K562 (cell line): Measurements from ENCODE around the gene TMSB10.

Experiments used
- CBX3 ChIP-seq, 2 experiments: IDR thresholded peaks; 1 replicate in 1 of 2; 2 replicates in 1 of 2; pipeline ENCODE4 v1.6.1; 2012; ENCODE audit warnings: inconsistent platforms in 2 of 2, low read length in 2 of 2, borderline replicate concordance in 1 of 2, control low read depth in 1 of 2
- EZH2 ChIP-seq: IDR thresholded peaks from 2 replicates; pipeline ENCODE4 v1.6.1; 2012; ENCODE audit warnings: low read depth, mild to moderate bottlenecking, inconsistent platforms, low read length, borderline replicate concordance
- RBM22 ChIP-seq: fragments of 200-400 bp; formaldehyde crosslinking; IDR thresholded peaks from 2 replicates; pipeline ENCODE4 v1.6.1; 2018; ENCODE audit warnings: low read length, low read depth; ENCODE audit not compliant: poor library complexity, severe bottlenecking
- RFX7 ChIP-seq: fragments of 250-450 bp; sonication (Bioruptor Pico); IDR thresholded peaks from 2 replicates; pipeline ENCODE4 v1.5.1; 2021; ENCODE audit warnings: mild to moderate bottlenecking
- TARDBP ChIP-seq: fragments of 450-650 bp; IDR thresholded peaks from 2 replicates; pipeline ENCODE4 v1.6.1; 2016
- TEAD4 ChIP-seq, 2 experiments: sonication (generic) in 1 of 2; formaldehyde crosslinking in 1 of 2; IDR thresholded peaks; 2 replicates each; pipeline versions ENCODE4 v1.6.1 to v1.8.0; 2012 to 2022; ENCODE audit warnings: borderline replicate concordance in 1 of 2, inconsistent platforms in 1 of 2, low read length in 1 of 2, mild to moderate bottlenecking in 1 of 2, missing genetic modification reagents in 1 of 2
- ZNF217 ChIP-seq: sonication (generic); formaldehyde crosslinking; IDR thresholded peaks from 2 replicates; pipeline ENCODE4 v1.8.0; 2022; ENCODE audit warnings: mild to moderate bottlenecking, missing genetic modification reagents
- TF ChIP-seq, protein P1 (sequence below), 3 experiments: IDR thresholded peaks in 2 of 3; conservative IDR thresholded peaks in 1 of 3; 2 replicates each; pipeline ENCODE4 v1.5.1; 2011 to 2012; ENCODE audit warnings: low read length in 3 of 3, mild to moderate bottlenecking in 3 of 3, control low read depth in 2 of 3, improper control_type of control experiment in 1 of 3, inconsistent platforms in 1 of 3, low read depth in 1 of 3, mixed read lengths in 1 of 3, moderate library complexity in 1 of 3; ENCODE audit not compliant: insufficient read depth in 2 of 3
- TF ChIP-seq, protein P2 (sequence below): fragments of 250-450 bp; sonication (Bioruptor Pico); IDR thresholded peaks from 2 replicates; pipeline ENCODE4 v1.5.0; 2021; ENCODE audit warnings: mild to moderate bottlenecking, borderline replicate concordance
- TF ChIP-seq, protein P3 (sequence below): sonication (generic); formaldehyde crosslinking; IDR thresholded peaks from 2 replicates; pipeline ENCODE4 v1.9.0; 2022; ENCODE audit warnings: mild to moderate bottlenecking, missing genetic modification reagents
- TF ChIP-seq, protein P4 (sequence below): fragments of 250-450 bp; sonication (Bioruptor Pico); IDR thresholded peaks from 2 replicates; pipeline ENCODE4 v1.8.0; 2021; ENCODE audit warnings: borderline replicate concordance, mild to moderate bottlenecking, moderate library complexity; ENCODE audit not compliant: poor library complexity, severe bottlenecking
- TF ChIP-seq, protein P5 (sequence below), 2 experiments: fragments of 150-350 bp in 1 of 2; IDR thresholded peaks; 2 replicates each; pipeline ENCODE4 v1.6.1; 2012 to 2016; ENCODE audit warnings: low read depth in 2 of 2, low read length in 2 of 2, mild to moderate bottlenecking in 1 of 2, moderate library complexity in 1 of 2

DNA sequence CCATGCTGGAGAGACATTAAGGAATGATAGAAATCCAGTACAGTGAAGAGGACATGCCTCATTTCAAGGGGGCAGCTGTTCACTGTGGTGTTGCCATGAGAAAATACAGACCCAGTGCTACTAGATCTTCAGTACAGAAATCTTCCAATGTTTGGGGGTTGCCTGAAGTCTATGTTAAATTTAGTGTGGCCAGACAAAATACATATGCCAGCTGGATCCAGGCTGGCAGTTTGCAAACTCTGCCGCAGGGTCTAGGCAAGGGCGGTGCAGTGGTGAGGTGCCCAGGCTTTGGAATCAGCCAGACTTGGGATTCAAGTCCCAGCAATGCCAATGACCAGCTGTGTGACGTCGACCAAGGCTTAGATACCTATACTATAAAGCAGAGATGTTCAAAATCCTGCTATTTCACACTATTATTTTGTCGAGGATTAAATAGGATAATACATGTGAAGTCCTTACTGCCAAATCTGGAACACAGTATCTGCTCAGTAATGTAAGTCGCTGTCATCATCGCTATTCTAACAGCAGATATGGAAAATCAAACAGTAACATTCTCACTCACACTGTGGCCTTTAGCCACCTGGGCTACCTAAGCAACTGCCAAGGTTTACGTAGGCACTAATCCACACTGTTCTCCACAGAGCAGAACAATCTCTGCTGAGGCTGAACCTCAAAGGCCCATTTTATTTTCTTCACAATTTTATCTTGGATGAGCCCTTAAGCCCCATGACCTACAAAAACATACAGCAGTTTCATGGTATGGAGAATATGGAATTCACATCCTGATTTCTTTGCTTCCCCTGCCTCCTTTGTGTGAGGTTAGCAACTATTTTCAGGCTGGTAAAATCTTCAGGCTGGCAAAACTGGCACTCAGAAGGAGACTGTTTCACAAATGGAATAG lies 5.9 kb upstream of the TMSB10 start:
- TF ChIP-seq CBX3 (IDR thresholded peaks at IDR 0.05; ENCODE audit: borderline replicate concordance in 1 of 2, low read length in 2 of 2) (no peak), EZH2 (no peak), TEAD4 (IDR thresholded peaks at IDR 0.05; ENCODE audit: low read length) (no peak), TEAD4 (CRISPR knock-in tag; IDR thresholded peaks at IDR 0.05; ENCODE audit: borderline replicate concordance) (no peak), RFX7 (no peak), ZNF217 (CRISPR knock-in tag) (no peak), RBM22 (no peak), TARDBP (no peak)
- TF ChIP-seq, protein P1, sequence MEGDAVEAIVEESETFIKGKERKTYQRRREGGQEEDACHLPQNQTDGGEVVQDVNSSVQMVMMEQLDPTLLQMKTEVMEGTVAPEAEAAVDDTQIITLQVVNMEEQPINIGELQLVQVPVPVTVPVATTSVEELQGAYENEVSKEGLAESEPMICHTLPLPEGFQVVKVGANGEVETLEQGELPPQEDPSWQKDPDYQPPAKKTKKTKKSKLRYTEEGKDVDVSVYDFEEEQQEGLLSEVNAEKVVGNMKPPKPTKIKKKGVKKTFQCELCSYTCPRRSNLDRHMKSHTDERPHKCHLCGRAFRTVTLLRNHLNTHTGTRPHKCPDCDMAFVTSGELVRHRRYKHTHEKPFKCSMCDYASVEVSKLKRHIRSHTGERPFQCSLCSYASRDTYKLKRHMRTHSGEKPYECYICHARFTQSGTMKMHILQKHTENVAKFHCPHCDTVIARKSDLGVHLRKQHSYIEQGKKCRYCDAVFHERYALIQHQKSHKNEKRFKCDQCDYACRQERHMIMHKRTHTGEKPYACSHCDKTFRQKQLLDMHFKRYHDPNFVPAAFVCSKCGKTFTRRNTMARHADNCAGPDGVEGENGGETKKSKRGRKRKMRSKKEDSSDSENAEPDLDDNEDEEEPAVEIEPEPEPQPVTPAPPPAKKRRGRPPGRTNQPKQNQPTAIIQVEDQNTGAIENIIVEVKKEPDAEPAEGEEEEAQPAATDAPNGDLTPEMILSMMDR (IDR thresholded peaks at IDR 0.05 in 2 of 3, conservative IDR thresholded peaks at IDR 0.05 in 1 of 3; ENCODE audit: insufficient read depth in 2 of 3, low read depth in 1 of 3, low read length in 3 of 3), result no peak
- TF ChIP-seq, protein P2, sequence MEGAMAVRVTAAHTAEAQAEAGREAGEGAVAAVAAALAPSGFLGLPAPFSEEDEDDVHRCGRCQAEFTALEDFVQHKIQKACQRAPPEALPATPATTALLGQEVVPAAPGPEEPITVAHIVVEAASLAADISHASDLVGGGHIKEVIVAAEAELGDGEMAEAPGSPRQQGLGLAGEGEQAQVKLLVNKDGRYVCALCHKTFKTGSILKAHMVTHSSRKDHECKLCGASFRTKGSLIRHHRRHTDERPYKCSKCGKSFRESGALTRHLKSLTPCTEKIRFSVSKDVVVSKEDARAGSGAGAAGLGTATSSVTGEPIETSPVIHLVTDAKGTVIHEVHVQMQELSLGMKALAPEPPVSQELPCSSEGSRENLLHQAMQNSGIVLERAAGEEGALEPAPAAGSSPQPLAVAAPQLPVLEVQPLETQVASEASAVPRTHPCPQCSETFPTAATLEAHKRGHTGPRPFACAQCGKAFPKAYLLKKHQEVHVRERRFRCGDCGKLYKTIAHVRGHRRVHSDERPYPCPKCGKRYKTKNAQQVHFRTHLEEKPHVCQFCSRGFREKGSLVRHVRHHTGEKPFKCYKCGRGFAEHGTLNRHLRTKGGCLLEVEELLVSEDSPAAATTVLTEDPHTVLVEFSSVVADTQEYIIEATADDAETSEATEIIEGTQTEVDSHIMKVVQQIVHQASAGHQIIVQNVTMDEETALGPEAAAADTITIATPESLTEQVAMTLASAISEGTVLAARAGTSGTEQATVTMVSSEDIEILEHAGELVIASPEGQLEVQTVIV (CRISPR knock-in tag), result no peak
- TF ChIP-seq, protein P3, sequence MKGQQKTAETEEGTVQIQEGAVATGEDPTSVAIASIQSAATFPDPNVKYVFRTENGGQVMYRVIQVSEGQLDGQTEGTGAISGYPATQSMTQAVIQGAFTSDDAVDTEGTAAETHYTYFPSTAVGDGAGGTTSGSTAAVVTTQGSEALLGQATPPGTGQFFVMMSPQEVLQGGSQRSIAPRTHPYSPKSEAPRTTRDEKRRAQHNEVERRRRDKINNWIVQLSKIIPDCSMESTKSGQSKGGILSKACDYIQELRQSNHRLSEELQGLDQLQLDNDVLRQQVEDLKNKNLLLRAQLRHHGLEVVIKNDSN (CRISPR knock-in tag), result no peak
- TF ChIP-seq, protein P4, sequence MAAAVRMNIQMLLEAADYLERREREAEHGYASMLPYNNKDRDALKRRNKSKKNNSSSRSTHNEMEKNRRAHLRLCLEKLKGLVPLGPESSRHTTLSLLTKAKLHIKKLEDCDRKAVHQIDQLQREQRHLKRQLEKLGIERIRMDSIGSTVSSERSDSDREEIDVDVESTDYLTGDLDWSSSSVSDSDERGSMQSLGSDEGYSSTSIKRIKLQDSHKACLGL, result no peak
- TF ChIP-seq, protein P5, sequence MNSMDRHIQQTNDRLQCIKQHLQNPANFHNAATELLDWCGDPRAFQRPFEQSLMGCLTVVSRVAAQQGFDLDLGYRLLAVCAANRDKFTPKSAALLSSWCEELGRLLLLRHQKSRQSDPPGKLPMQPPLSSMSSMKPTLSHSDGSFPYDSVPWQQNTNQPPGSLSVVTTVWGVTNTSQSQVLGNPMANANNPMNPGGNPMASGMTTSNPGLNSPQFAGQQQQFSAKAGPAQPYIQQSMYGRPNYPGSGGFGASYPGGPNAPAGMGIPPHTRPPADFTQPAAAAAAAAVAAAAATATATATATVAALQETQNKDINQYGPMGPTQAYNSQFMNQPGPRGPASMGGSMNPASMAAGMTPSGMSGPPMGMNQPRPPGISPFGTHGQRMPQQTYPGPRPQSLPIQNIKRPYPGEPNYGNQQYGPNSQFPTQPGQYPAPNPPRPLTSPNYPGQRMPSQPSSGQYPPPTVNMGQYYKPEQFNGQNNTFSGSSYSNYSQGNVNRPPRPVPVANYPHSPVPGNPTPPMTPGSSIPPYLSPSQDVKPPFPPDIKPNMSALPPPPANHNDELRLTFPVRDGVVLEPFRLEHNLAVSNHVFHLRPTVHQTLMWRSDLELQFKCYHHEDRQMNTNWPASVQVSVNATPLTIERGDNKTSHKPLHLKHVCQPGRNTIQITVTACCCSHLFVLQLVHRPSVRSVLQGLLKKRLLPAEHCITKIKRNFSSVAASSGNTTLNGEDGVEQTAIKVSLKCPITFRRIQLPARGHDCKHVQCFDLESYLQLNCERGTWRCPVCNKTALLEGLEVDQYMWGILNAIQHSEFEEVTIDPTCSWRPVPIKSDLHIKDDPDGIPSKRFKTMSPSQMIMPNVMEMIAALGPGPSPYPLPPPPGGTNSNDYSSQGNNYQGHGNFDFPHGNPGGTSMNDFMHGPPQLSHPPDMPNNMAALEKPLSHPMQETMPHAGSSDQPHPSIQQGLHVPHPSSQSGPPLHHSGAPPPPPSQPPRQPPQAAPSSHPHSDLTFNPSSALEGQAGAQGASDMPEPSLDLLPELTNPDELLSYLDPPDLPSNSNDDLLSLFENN (IDR thresholded peaks at IDR 0.05; ENCODE audit: low read depth in 2 of 2, low read length in 2 of 2), result no peak
